Activated CD4-positive, alpha-beta T cell treated with anti-CD3 and anti-CD28 coated beads, Interleukin-2, amount 10 ng/mL, durations not matched to agents 7 days and 5 days (primary cell): ENCODE measurements around the gene SLC38A10. TPM values are rescaled to one million over a fixed set of nuclear protein-coding genes. Genes with fewer than 3 reads are reported as not detected.

Experiments
- CTCF ChIA-PET: fragments of 350-600 bp; sonication (Branson Sonifier 250); formaldehyde crosslinking; loops from one replicate; lab custom pipeline; 2021; ENCODE audit warnings: antibody characterized with exemption; lab: Charles Lee
- POLR2A ChIA-PET: fragments of 350-600 bp; sonication (Branson Sonifier 250); formaldehyde crosslinking; loops from one replicate; lab custom pipeline; 2021; ENCODE audit warnings: antibody characterized with exemption; lab: Charles Lee
- DNase-seq: peaks from one replicate; pipeline ENCODE4 v3.0.0-alpha.2; 2020
- H3K27ac Mint-ChIP-seq: one replicate; pipeline ENCODE4 v1.8.0; 2021; ENCODE audit warnings: mild to moderate bottlenecking, moderate library complexity, mixed read lengths
- H3K27me3 Mint-ChIP-seq: one replicate; pipeline ENCODE4 v1.8.0; 2021; ENCODE audit warnings: mixed read lengths
- H3K36me3 Mint-ChIP-seq: one replicate; pipeline ENCODE4 v1.8.0; 2021; ENCODE audit warnings: low read depth, mixed read lengths
- H3K4me1 Mint-ChIP-seq: one replicate; pipeline ENCODE4 v1.8.0; 2021; ENCODE audit warnings: mixed read lengths
- H3K4me3 Mint-ChIP-seq: one replicate; pipeline ENCODE4 v1.8.0; 2021; ENCODE audit warnings: mild to moderate bottlenecking, moderate library complexity, mixed read lengths
- H3K9me3 Mint-ChIP-seq: one replicate; pipeline ENCODE4 v1.8.0; 2021; ENCODE audit warnings: mixed read lengths
- total RNA-seq, 2 experiments: library from RNA; stranded (reverse); gene quantifications; one replicate each; pipeline ENCODE4 v1.2.3, GENCODE V29; 2021

SLC38A10 gene
- total RNA-seq, 2 experiments from 2014 or later: 94.4 to 109 TPM

- Mint-ChIP-seq H3K9me3 (no peaks in the 10 kb centered on the region), H3K4me3 (no peak overlapping the region), H3K27me3 (no peaks in the 10 kb centered on the region), H3K36me3 (no peaks in the 10 kb centered on the region), H3K27ac (no peak overlapping the region), H3K4me1 (no peaks in the 10 kb centered on the region)
- POLR2A ChIA-PET: no interaction called here
- no peak for DNase-seq
- CTCF ChIA-PET: interaction anchor here (0.6 kb wide), 1 partner anchor 450 kb away, joined by 5 read pairs; no protein-coding TSS in a partner anchor
Measured at GRCh38 chr17:81196505-81197408, 98.3 kb downstream of the SLC38A10 start.

- no peak overlapping the region for H3K4me3 Mint-ChIP-seq
- no peak overlapping the region for H3K27ac Mint-ChIP-seq
- H3K27me3 Mint-ChIP-seq: no peaks in the 10 kb centered on the region
- DNase-seq: no peak
- no peaks in the 10 kb centered on the region for H3K4me1 Mint-ChIP-seq
- no peaks in the 10 kb centered on the region for H3K9me3 Mint-ChIP-seq
- no peaks in the 10 kb centered on the region for H3K36me3 Mint-ChIP-seq
- CTCF ChIA-PET: no interaction called here
- POLR2A ChIA-PET: no interaction called here
Measured at GRCh38 chr17:81195941-81196495, 99.1 kb downstream of the SLC38A10 start.

Other genes with a start within 250 kb of the SLC38A10 start
- not detected for gene PVALEF, start 129.8 kb downstream of the SLC38A10 start, total RNA-seq
- gene AATK, start 129.1 kb downstream of the SLC38A10 start, total RNA-seq: under 1 TPM; 0.25 to 0.31 TPM
- 10 to 100 TPM; 13.6 to 19.5 TPM for gene CEP131, start 72.3 kb downstream of the SLC38A10 start, total RNA-seq
- 10 to 100 TPM; 54.5 to 63.2 TPM for gene TEPSIN, start 56.3 kb downstream of the SLC38A10 start, total RNA-seq
- gene NDUFAF8, start 56.0 kb downstream of the SLC38A10 start, total RNA-seq: 10 to 100 TPM; 30.7 to 39.0 TPM
- gene BAHCC1, start 100.2 kb upstream of the SLC38A10 start, total RNA-seq: not detected
- gene ACTG1, start 217.5 kb upstream of the SLC38A10 start, total RNA-seq: 1,000 to 10,000 TPM; 4,611 to 5,328 TPM
- gene FSCN2, start 233.1 kb upstream of the SLC38A10 start, total RNA-seq: under 1 TPM; 0.22 to 0.33 TPM